Measurements from ENCODE around the gene CHEK1. TPM values are rescaled to one million over a fixed set of nuclear protein-coding genes. Genes with fewer than 3 reads are reported as not detected.
A peak's percentile ranks its signal among the peaks of the same experiment; 100 is the strongest.

Gene CHEK1
- polyA plus RNA-seq, 3 donors from 2014 or later = 2.0 to 2.8 (median 2.4) TPM

DNA sequence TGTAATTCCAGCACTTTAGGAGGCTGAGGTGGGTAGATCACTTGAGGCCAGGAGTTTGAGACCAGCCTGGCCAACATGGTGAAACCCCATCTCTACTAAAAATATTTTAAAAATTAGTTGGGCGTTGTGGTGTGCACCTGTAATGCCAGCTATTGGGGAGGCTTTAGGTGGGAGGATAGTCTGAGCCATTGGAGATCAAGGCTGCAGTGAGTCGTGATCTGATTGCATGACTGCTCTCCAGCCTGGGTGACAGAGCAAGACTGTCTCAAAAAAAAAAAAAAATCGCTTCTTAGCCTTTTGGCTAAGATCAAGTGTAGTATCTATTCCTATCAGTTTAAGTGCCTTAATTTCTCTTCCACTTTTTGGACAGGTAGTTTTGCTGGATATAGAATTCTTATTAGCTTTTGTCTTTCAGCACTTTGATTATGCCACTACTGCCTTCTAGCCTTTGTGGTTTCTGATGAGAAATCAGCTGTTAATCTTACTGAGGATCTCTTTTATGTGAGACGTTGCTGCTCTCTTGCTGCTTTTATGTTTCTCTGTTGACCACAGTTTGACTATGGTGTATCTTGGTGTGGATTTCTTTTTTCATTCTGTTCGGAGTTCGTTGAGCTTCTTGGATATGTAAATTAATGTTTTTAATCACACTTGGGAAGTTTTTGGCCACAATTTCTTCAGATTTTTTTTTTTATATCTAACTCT is 24.7 kb downstream of the CHEK1 start:
- Mint-ChIP-seq H3K9me3 (no peaks in the 10 kb centered on the region), H3K4me1 (peaks cover 4 to 7% of the 10 kb centered on the region in 2 donors), H3K27me3 (ENCODE audit: low read depth in 3 of 3) (no peaks in the 10 kb centered on the region), H3K4me3 (no peak overlapping the region), H3K27ac (peak overlapping the region in 1 of 6 donors; percentile 26), H3K36me3 (peaks cover 0 to 6% (median 3%) of the 10 kb centered on the region in 3 donors)
- no peak for DNase-seq

DNA sequence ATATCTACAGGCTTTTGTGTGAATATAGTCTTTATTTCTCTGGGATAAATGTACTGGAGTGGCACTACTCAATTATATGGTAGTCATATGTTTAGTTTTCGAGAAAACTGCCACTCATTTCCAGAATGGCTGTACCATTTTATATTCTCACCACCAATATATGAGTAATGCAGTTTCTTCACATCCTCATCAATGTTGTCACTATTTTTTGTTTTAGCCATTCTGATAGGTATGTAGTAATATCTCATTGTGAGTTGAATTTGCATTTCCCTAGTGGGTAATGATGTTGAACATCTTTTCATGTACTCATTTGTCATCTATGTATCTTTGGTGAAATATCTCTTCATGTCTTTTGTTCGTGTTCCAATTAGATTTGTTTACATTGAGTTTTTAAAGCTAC is 37.7 kb downstream of the CHEK1 start:
- Mint-ChIP-seq H3K9me3 (peaks cover 0 to 2% (median 0%) of the 10 kb centered on the region in 6 donors), H3K27me3 (ENCODE audit: low read depth in 3 of 3) (no peaks in the 10 kb centered on the region), H3K36me3 (peaks cover 5 to 13% (median 8%) of the 10 kb centered on the region in 3 donors), H3K4me3 (no peak overlapping the region), H3K27ac (no peak overlapping the region), H3K4me1 (no peaks in the 10 kb centered on the region)
- DNase-seq = no peak

DNA sequence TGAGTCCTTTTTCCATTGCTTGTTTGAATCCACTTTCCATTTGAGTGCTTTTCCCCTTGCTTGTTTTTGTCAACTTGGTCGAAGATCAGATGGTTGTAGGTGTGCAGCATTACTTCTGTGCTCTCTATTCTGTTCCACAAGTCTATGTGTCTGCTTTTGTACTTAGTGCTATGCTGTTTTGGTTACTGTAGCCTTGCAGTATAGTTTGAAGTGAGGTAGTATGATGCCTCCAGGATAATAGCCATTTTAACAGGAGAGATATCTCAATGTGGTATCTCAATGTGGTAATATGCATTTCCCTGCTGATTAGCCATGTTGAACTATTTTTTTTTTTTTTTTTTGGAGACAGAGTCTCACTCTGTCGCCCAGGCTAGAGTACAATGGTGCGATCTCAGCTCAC is 38.9 kb downstream of the CHEK1 start:
- H3K4me3 Mint-ChIP-seq = no peak overlapping the region
- H3K9me3 Mint-ChIP-seq = peaks cover 0 to 2% (median 0%) of the 10 kb centered on the region in 6 donors
- DNase-seq = no peak
- H3K4me1 Mint-ChIP-seq = no peaks in the 10 kb centered on the region
- no peak overlapping the region for H3K27ac Mint-ChIP-seq
- no peaks in the 10 kb centered on the region for H3K27me3 Mint-ChIP-seq (ENCODE audit: low read depth in 3 of 3)
- peaks cover 5 to 13% (median 8%) of the 10 kb centered on the region in 3 donors for H3K36me3 Mint-ChIP-seq

DNA sequence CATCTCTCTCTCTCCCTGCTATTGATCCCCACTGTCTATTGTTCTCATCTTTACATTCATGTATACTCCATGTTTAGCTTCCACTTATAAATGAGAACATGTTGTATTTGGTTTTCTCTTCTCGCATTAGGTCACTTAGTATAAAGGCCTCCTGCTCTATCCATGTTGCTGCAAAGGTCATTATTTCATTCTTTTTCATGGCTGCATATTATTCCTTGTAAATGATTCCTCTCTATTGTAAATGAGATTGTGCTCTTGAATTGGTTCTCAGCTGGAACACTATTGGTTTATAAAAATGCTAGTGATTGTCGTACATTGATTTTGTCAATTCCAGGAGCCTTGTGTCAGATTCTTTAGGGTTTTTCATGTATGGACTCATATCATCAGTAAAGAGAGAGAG is 42.2 kb downstream of the CHEK1 start:
- no peaks in the 10 kb centered on the region for H3K4me1 Mint-ChIP-seq
- DNase-seq = no peak
- no peak overlapping the region for H3K27ac Mint-ChIP-seq
- H3K9me3 Mint-ChIP-seq = peaks cover 0 to 2% (median 0%) of the 10 kb centered on the region in 6 donors
- peaks cover 5 to 18% (median 11%) of the 10 kb centered on the region in 3 donors for H3K36me3 Mint-ChIP-seq
- H3K27me3 Mint-ChIP-seq (ENCODE audit: low read depth in 3 of 3) = no peaks in the 10 kb centered on the region
- no peak overlapping the region for H3K4me3 Mint-ChIP-seq

DNA sequence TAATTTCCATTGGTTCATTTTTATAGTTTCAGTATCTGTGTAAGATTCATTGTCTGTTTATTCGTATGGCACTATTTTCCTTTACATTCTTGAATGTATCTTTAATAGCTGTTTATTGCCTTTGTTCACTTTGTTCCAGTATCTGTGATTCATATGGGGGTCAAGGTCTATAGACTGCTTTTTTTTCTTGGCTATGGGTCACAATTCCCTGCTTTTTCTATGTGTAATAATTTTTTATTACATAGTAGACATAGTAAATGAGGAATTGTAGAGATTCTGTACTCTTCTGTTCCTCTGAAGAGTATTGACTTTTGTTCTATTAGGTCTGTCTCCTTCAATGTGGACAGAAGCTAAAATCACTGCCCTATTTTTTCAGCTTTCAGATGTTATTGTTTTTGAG is 45.2 kb downstream of the CHEK1 start:
- no peak overlapping the region for H3K4me3 Mint-ChIP-seq
- H3K27ac Mint-ChIP-seq = no peak overlapping the region
- DNase-seq = no peak
- H3K4me1 Mint-ChIP-seq = no peaks in the 10 kb centered on the region
- H3K9me3 Mint-ChIP-seq = peaks cover 0 to 2% (median 0%) of the 10 kb centered on the region in 6 donors
- no peaks in the 10 kb centered on the region for H3K27me3 Mint-ChIP-seq (ENCODE audit: low read depth in 3 of 3)
- peaks cover 5 to 17% (median 8%) of the 10 kb centered on the region in 3 donors for H3K36me3 Mint-ChIP-seq

DNA sequence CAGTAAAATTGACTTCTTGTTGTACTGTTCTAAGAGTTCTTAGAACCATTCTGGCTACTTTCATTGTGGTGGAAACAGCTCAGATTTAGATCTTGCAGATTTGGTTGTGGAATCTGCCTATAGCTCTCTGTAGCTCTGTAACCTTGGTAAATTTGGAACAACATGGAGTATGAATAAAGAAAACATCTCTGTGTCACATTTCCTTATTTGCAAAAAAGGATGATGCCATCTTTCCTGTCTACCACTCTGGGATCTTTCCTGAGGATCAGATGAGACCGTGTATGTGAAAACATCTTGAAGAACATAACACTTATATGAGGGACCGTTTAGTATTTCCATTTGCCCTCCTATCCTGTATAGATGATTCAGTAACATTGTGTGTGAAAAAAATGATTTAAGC is 46.6 kb downstream of the CHEK1 start:
- Mint-ChIP-seq H3K36me3 (peaks cover 3 to 16% (median 5%) of the 10 kb centered on the region in 3 donors), H3K9me3 (peaks cover 0 to 2% (median 0%) of the 10 kb centered on the region in 6 donors), H3K27ac (peak overlapping the region in 1 of 6 donors; percentile 8), H3K27me3 (ENCODE audit: low read depth in 3 of 3) (no peaks in the 10 kb centered on the region), H3K4me1 (no peaks in the 10 kb centered on the region), H3K4me3 (no peak overlapping the region)
- no peak for DNase-seq

DNA sequence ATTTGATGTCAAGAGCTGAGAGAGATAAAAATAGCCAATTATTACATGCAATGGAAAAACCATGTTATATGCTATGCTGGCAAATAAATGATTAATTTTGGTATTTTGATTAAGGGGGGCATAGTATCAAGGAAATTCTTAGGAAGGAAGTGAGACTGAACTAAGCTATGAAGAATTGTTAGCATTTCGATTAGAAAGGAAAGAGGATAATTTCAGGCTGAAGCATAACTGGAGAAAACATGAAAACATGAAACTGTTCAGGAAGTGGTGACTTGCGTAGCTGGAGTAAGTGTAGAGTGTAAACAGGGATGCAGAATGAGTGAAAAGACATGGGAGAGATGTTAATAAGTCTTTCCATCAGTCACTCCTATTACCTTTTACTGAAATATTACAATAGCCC is 49.2 kb downstream of the CHEK1 start:
- Mint-ChIP-seq H3K36me3 (peaks cover 0 to 8% (median 3%) of the 10 kb centered on the region in 3 donors), H3K27ac (no peak overlapping the region), H3K4me3 (no peak overlapping the region), H3K9me3 (no peaks in the 10 kb centered on the region), H3K27me3 (ENCODE audit: low read depth in 3 of 3) (no peaks in the 10 kb centered on the region), H3K4me1 (no peaks in the 10 kb centered on the region)
- DNase-seq = no peak

DNA sequence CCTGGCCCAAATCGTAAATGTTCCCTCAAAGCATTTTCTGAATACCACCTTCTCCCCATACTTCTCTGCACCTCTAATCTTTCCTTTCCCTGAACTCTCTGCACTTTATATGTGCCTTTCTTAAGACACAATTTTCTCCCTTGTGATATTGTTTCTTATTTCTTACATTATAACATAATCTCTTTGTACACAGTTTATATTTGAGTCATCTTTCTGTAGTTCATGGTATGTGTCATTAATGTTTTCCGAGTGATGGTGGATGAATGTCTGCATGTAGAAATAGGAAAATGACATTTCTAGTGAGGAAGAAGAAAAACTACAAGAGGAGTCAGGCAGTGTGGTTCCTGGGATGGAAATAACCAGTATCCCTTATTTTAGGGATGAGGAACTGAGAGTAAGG is 50.2 kb downstream of the CHEK1 start:
- Mint-ChIP-seq H3K36me3 (peaks cover 0 to 8% (median 0%) of the 10 kb centered on the region in 3 donors), H3K9me3 (no peaks in the 10 kb centered on the region), H3K4me3 (no peak overlapping the region), H3K27ac (no peak overlapping the region), H3K4me1 (no peaks in the 10 kb centered on the region), H3K27me3 (ENCODE audit: low read depth in 3 of 3) (no peaks in the 10 kb centered on the region)
- DNase-seq = no peak

DNA sequence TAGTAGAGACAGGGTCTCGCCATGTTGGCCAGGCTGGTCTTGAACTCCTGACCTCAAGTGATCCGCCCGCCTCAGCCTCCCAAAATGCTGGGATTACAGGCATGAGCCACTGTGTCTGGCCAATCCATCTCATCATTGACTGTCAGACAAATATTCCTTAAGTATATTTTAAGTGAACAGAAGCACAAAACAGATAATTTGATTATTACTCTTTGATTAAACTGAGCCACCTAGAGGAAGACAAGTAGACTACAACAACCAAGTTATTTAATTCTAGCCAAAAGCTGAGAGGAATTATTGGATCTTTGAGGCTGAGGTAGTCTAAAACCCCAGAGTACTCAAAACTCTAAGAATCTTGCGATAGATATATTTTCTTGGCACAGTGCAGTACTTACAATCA is 54.4 kb downstream of the CHEK1 start:
- no peak for DNase-seq
- Mint-ChIP-seq H3K36me3 (no peaks in the 10 kb centered on the region), H3K27ac (no peak overlapping the region), H3K9me3 (no peaks in the 10 kb centered on the region), H3K4me1 (no peaks in the 10 kb centered on the region), H3K27me3 (ENCODE audit: low read depth in 3 of 3) (peaks cover 0 to 1% (median 0%) of the 10 kb centered on the region in 3 donors), H3K4me3 (no peak overlapping the region)

DNA sequence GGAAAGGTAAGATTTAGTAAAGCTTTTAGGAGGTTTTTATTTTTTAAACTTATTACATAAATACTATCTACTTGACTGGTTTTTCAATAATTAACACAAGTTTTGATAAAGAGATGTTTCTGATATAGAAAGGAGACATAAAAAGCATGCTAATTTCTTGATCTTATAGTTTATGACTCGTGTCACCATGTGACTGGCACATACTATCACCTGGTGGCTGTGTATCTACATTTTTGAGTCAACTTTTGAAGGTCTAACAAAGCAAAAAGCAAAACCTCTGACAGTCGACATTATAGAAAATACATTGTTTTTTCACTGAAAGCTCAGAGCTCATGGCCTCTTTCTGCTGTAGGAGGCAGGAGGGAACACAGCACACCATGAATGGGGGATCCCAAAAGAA is 54.9 kb downstream of the CHEK1 start:
- H3K27me3 Mint-ChIP-seq (ENCODE audit: low read depth in 3 of 3) = peaks cover 0 to 1% (median 0%) of the 10 kb centered on the region in 3 donors
- H3K9me3 Mint-ChIP-seq = no peaks in the 10 kb centered on the region
- no peaks in the 10 kb centered on the region for H3K4me1 Mint-ChIP-seq
- no peak overlapping the region for H3K4me3 Mint-ChIP-seq
- no peak for DNase-seq
- H3K27ac Mint-ChIP-seq = no peak overlapping the region
- no peaks in the 10 kb centered on the region for H3K36me3 Mint-ChIP-seq

DNA sequence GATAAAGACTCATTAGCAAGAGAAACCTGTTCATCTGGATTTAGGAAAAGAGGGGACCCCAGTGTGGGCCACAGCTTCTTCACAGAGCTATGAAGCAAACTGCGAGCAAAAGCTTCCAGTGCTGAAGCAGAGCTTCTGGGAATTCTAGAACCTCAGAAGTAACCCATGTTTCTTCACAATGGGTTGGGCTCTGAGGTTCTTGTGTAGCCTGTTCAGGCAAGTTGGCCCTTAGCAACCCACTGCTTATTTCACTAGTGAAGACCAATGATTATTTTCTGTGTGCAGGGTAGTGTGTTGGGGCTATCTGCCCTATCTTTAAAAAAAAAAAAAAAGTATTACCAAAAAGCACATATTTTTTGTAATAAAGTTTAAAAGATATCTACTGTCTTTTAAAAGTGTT is 55.8 kb downstream of the CHEK1 start, which contains the start of gene ACRV1:
TSS of gene ACRV1 (minus strand) at position 101 of the 400 bp plus-strand sequence. CDS start at position 34, 67 bp downstream.
- Mint-ChIP-seq H3K27me3 (ENCODE audit: low read depth in 3 of 3) (peaks cover 0 to 1% (median 0%) of the 10 kb centered on the region in 3 donors), H3K4me3 (no peak within 1 kb of the TSS), H3K36me3 (no peaks in the 10 kb centered on the region), H3K4me1 (no peaks in the 10 kb centered on the region), H3K27ac (no peak within 1 kb of the TSS), H3K9me3 (no peaks in the 10 kb centered on the region)
- no peak for DNase-seq

DNA sequence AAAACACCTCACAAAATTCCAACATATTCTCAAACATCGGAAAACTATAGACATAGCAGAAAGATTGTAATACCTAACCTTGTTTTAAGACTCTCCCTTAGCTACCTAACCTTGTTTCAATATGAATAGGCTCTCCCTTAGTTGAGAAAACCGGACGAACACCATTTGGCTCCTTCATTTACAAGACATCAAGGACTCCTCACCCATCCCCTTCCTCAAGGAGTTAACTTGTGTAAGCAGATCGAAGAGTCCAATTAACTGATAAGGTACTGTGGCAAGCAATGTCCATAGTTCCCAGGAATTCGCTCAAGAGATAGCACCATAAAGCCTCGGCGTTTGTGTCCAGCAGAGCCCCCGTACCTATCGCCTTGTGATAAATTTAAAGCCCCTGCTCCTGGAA is 60.3 kb downstream of the CHEK1 start:
- H3K4me1 Mint-ChIP-seq = no peaks in the 10 kb centered on the region
- peaks cover 0 to 1% (median 1%) of the 10 kb centered on the region in 3 donors for H3K27me3 Mint-ChIP-seq (ENCODE audit: low read depth in 3 of 3)
- no peak overlapping the region for H3K4me3 Mint-ChIP-seq
- no peaks in the 10 kb centered on the region for H3K9me3 Mint-ChIP-seq
- no peak overlapping the region for H3K27ac Mint-ChIP-seq
- no peak for DNase-seq
- H3K36me3 Mint-ChIP-seq = no peaks in the 10 kb centered on the region

DNA sequence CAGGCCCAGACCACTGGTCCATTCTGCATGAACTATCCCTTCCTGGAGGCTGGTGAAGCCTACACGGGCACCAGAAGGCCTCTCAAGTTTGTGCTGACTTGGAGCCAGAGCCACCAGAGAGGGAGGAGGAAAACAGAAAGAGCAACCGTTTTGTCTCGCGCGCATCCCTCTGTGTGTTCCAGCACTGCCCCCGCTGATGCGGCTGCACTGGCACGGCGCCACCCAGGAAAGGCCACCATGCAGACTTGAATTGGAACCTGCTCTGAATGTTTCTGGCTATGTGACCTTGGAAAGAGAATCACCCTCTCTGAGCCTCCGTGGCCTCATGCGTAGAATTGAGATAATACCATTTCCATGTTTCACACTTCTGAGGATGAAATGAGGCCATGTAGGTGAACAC is 63.1 kb downstream of the CHEK1 start:
- H3K36me3 Mint-ChIP-seq = no peaks in the 10 kb centered on the region
- no peaks in the 10 kb centered on the region for H3K9me3 Mint-ChIP-seq
- no peaks in the 10 kb centered on the region for H3K4me1 Mint-ChIP-seq
- no peak overlapping the region for H3K27ac Mint-ChIP-seq
- peaks cover 0 to 3% (median 0%) of the 10 kb centered on the region in 3 donors for H3K27me3 Mint-ChIP-seq (ENCODE audit: low read depth in 3 of 3)
- no peak for DNase-seq
- H3K4me3 Mint-ChIP-seq = no peak overlapping the region

DNA sequence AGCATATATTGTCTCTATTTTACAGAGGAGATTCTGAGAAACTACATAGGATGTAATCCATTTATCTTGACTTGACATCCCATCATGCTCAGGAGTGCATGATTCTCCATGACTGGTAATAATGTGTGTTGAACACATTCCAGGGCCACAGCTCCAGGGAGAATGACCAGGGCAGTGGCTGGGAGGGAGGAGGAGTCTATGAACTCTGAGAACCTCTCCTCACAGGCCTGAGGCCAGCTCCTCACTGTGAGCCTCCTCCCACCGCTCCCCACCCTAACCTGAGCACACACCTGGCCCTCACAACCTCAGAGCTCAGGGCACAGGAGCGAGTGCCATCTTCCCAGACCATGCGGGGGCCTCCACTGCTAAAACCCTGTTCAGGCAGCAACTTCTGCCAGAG is 63.7 kb downstream of the CHEK1 start:
- H3K36me3 Mint-ChIP-seq = no peaks in the 10 kb centered on the region
- H3K9me3 Mint-ChIP-seq = no peaks in the 10 kb centered on the region
- peaks cover 0 to 3% (median 2%) of the 10 kb centered on the region in 3 donors for H3K27me3 Mint-ChIP-seq (ENCODE audit: low read depth in 3 of 3)
- H3K27ac Mint-ChIP-seq = no peak overlapping the region
- DNase-seq = no peak
- no peak overlapping the region for H3K4me3 Mint-ChIP-seq
- H3K4me1 Mint-ChIP-seq = no peaks in the 10 kb centered on the region

Data from immature natural killer cell (primary cell).